ENCODE results near the gene TPPP.

DNA sequence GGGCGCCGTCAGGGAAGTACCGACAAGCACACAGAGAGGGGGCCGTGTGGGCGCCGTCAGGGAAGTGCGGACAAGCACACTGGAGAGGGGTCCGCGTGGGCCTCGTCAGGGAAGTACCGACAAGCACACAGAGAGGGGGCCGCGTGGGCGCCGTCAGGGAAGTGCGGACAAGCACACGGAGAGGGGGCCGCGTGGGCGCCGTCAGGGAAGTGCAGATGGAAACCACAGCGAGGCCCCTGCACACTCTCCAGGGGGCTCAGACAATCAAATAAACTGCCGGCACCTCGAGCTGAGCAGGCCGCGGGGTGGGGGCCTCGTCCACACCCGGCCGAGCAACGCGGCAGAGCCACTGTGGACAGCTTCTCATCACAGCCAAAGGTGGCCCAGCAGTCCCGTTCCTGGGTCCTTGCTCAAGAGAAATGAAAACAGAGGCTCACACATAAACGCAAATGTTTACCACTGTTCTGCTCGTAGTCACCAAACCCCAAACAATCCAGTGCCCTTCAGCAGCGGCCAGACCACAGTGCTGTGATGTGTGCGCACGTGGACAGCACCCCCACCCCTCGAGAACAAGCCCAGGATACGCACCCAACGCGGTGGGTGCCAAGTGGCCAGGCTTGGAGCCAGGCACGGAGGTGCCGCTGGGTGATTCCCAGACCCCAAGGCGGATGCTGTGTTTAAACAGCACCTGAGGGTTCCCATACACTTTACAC is 24.7 kb downstream of the TPPP start:
- TF ChIP-seq, protein P1, sequence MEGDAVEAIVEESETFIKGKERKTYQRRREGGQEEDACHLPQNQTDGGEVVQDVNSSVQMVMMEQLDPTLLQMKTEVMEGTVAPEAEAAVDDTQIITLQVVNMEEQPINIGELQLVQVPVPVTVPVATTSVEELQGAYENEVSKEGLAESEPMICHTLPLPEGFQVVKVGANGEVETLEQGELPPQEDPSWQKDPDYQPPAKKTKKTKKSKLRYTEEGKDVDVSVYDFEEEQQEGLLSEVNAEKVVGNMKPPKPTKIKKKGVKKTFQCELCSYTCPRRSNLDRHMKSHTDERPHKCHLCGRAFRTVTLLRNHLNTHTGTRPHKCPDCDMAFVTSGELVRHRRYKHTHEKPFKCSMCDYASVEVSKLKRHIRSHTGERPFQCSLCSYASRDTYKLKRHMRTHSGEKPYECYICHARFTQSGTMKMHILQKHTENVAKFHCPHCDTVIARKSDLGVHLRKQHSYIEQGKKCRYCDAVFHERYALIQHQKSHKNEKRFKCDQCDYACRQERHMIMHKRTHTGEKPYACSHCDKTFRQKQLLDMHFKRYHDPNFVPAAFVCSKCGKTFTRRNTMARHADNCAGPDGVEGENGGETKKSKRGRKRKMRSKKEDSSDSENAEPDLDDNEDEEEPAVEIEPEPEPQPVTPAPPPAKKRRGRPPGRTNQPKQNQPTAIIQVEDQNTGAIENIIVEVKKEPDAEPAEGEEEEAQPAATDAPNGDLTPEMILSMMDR (optimal IDR thresholded peaks at IDR 0.05 in 1 of 3, IDR thresholded peaks at IDR 0.05 in 1 of 3, conservative IDR thresholded peaks at IDR 0.05 in 1 of 3; ENCODE audit: extremely low read depth in 1 of 3, insufficient read depth in 2 of 3, low read length in 3 of 3), result no peak
- no peak for TF ChIP-seq EZH2 (IDR thresholded peaks at IDR 0.05; ENCODE audit: low read length)

Data from keratinocyte (primary cell).